T follicular helper cell (primary cell): ENCODE data around the gene TLR8.

ENCODE experiments used
- DNase-seq: peaks from one replicate; pipeline ENCODE4 v3.0.0-alpha.2; 2020; ENCODE audit warnings: low read depth

The TLR8 gene

GRCh38 chrX:12965131-12965940, 58.9 kb downstream of the TLR8 start:
- no peak for DNase-seq

GRCh38 chrX:12966151-12966550, 59.7 kb downstream of the TLR8 start:
- DNase-seq: no peak

- no peak for DNase-seq
Measured at GRCh38 chrX:12967711-12968465, 61.5 kb downstream of the TLR8 start.

GRCh38 chrX:12970691-12971202, 64.3 kb downstream of the TLR8 start:
- no peak for DNase-seq

- DNase-seq: no peak
Measured at GRCh38 chrX:12971282-12972003, 65.0 kb downstream of the TLR8 start.

- no peak for DNase-seq
Measured at GRCh38 chrX:12972243-12972642, 65.8 kb downstream of the TLR8 start.
